GM21825 (cell line): ENCODE results near the gene DUSP8.

Experiments
- ATAC-seq: cut with Tn5 transposase; IDR thresholded peaks from one replicate; pipeline ENCODE4 v1.9.1; 2021; ENCODE audit warnings: mild to moderate bottlenecking, moderate library complexity; ENCODE audit not compliant: unreplicated experiment

Gene DUSP8

DNA sequence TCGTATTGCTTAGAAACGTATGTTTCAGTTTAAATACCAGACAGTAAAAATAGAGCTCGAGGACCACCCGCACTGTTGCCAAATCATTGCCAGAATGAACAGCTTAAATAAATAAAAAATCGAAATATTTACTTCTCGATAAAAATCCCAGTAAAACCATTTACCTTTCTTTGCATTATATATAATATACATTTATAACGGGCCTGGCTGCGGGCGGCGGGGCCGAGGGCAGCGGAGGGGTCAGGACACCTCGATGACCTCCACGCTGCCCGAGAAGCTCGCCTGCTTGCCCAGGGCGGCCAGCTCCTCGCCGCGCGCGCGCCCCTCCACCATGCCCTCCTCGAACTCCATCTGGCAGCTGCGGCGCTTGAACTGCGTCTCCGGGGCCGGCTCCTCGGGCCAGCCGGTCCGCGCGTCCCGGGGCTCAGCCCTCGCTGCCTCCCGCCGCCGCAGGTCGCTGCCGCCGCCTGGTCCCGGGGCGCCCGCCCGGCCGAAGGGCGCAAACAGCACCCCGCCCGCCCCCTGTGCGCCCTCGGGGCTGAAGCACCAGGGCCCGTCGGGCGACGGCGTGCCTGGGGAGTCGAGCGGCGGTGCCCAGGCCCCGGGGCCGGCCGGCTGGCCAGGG lies 15.7 kb downstream of the DUSP8 start:
- ATAC-seq: no peak

GRCh38 chr11:1555713-1556153 lies 16.3 kb downstream of the DUSP8 start:
- ATAC-seq: no peak

DNA sequence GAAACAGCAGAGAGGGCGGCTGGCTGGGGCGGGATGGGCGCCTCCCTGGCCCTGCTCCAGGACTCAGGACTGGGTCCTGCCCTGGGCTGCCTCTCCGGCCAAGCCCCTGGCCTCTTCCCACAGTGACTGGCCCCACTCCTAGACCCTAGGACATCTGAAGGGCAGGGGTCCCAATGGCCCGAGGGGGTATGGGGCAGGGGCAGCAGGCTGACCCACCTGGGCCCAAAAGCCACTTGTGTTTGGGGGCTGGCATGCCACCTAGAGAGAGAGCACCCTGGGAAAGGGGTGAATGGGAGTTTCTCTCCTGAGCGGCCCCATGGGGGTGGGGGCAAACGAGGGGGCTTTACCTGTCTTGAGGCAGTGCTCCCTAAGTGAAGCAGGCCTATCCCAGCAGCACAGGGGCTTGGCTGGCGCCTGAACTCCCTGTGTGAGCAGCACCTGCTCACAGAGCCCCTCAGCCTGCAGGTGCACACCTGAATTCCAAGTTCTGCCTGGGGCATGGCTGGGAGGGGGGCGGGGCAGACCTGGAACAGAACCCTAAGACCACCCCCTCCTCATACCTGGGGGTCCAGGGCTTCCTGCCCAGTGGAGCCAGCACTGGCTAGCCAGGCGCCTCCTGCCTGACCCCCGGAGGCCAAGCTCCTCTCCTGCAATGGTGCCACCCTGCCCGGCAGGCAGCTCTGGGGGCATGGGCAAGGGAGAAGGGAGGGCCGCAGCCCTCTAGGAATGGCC lies 16.9 kb downstream of the DUSP8 start:
- no peak for ATAC-seq

GRCh38 chr11:1553808-1554594 lies 18.1 kb downstream of the DUSP8 start:
- no peak for ATAC-seq

GRCh38 chr11:1549338-1550330 lies 22.4 kb downstream of the DUSP8 start:
- no peak for ATAC-seq

DNA sequence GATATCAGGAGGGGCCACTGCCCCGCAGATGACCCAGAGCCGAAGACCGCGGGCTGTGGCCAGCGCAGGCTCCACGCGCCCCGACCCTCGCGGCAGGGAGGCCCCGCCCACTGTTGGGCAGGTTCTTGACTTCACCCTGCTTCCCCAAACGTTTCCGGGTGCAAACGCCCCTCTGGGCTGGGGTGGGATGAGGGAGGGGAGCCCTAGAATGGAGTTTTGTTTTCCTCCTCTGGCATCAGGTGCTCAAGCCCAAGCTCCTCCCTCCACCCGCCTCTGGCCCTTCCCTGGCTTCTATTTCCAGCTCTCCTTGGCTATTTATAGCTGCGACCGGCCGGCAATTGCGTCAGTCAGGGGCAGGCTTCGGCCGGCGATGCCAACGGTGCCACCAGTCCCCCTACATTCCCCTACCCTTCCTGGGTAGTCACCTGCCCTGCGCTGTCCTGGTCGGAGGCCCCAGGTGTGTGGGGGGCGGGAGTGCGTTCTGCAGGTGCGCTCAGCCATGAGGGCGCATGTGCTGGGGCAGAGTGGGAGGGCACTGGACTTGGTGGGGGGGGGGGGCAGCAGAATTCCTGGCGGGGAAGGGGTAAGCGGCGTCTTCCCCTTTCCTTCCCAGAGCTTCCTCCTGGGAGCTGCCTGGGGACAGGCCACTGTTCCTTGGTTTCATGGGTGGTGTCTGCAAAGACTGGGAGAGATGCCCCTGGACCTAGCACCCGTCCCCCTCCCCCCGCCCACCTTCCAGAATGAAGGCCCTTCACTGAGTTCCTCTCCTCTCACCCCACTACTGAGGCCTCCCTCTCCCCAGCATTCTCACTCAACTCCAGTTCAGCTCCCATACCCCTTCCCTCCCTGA lies 23.6 kb downstream of the DUSP8 start:
- no peak for ATAC-seq

- ATAC-seq: no peak
Measured at GRCh38 chr11:1547467-1548098, 24.5 kb downstream of the DUSP8 start.

- no peak for ATAC-seq
Measured at GRCh38 chr11:1546536-1547466, 25.3 kb downstream of the DUSP8 start.

GRCh38 chr11:1546077-1546535 lies 26.0 kb downstream of the DUSP8 start:
- no peak for ATAC-seq

DNA sequence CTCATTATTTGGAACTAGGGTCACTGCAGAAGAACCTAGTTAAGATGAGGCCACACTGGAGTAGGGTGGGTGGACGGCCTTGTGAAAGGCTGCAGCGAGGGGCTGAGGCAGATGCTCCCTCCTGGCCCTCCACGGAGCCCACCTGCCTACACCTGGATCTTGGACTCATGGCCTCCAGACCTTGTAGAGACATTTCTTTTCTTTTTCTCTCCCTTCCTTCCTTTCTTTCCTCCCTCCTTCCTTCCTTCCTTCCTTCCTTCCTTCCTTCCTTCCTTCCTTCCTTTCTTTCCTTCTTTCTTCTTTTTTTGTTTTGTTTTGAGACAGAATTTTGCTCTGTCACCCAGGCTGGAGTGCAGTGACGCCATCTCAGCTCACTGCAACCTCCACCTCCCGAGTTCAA lies 26.6 kb downstream of the DUSP8 start:
- no peak for ATAC-seq

GRCh38 chr11:1544536-1544935 lies 27.5 kb downstream of the DUSP8 start:
- no peak for ATAC-seq

GRCh38 chr11:1543606-1544263 lies 28.3 kb downstream of the DUSP8 start:
- ATAC-seq: no peak

- no peak for ATAC-seq
Measured at GRCh38 chr11:1542267-1542666, 29.8 kb downstream of the DUSP8 start.

GRCh38 chr11:1541474-1542204 lies 30.4 kb downstream of the DUSP8 start:
- ATAC-seq: no peak

GRCh38 chr11:1540074-1540473 lies 32.0 kb downstream of the DUSP8 start:
- no peak for ATAC-seq

- ATAC-seq: no peak
Measured at GRCh38 chr11:1538153-1538552, 33.9 kb downstream of the DUSP8 start.
